ENCODE data around the gene TOM1. TPM values are rescaled to one million over a fixed set of nuclear protein-coding genes. Genes with fewer than 3 reads are reported as not detected.
A peak's percentile ranks its signal among the peaks of the same experiment; 100 is the strongest.

Gene TOM1
- total and polyA plus RNA-seq, 2 of the 13 experiments (the other 11 are each of a cell fraction or from before 2014, with no cell fraction given), result 30.8 to 87.3 TPM

DNA sequence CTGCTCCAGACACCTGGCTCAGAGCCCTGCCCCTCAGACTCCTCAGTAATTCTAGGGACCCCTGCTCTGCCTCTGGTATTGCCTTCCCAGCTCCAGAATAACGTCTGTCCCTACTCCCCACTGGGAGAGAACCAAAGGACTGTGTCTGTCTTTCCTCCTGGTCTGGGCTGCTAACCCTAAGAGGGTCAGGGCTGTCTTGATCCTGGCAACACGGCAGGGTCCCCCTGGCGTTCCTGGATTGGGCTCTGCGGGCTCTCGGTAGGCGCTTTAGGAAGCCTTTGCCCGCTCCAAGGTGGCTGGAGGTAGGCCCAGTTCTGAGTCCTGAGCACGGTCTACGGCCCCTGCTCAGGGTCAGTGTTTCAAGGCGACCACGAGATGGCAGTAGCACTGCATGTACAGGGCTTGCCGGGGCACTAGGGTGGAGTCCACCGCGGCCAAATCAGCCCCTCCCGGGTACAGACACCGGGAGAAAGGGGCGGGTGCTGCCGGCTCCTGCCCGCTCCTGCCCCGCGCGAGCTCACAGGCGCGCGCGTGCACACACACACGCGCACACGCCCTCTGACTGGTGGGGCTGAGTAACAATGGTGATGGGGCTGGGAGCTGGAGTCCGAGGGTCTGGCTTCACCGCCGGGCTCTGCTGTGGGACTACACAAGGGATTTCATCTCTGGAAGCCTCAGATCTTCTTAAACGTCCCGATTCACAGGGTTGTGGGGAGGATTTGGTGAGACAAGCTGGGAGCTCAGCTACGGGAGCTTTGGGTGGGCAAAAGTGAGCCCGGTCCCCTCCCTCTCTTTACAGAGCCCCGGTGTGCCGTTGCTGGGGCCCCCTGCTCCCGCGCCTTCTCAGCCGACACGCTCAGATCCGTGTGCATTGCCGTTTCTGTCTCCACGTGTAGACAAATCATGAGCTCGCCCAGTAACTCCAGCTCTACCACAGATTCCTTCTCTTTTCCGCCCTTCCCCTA is 51.1 kb downstream of the TOM1 start (continued):
- TF ChIP-seq ZNF556 (CRISPR knock-in tag; IDR thresholded peaks at IDR 0.05; ENCODE audit: borderline replicate concordance) (no peak; the same call in 1 of the 2 replicates), ZNF251 (CRISPR knock-in tag; IDR thresholded peaks at IDR 0.05) (no peak), ZNF10 (CRISPR knock-in tag; IDR thresholded peaks at IDR 0.05; ENCODE audit: borderline replicate concordance, low read depth) (no peak), RBAK (CRISPR knock-in tag; IDR thresholded peaks at IDR 0.05) (no peak), DMAP1 (CRISPR knock-in tag; IDR thresholded peaks at IDR 0.05) (no peak), SETDB1 (CRISPR knock-in tag; IDR thresholded peaks at IDR 0.05; ENCODE audit: borderline replicate concordance) (no peak), TRIM24 (CRISPR knock-in tag; IDR thresholded peaks at IDR 0.05) (no peak), TP53 (CRISPR knock-in tag; conservative IDR thresholded peaks at IDR 0.05) (no peak; the same call in 1 of the 2 replicates), ZNF263 (CRISPR knock-in tag; IDR thresholded peaks at IDR 0.05) (0 out of 2 replicates have a peak, but pooled peaks have one; percentile 15), ZNF790 (CRISPR knock-in tag; IDR thresholded peaks at IDR 0.05; ENCODE audit: borderline replicate concordance) (no peak), ELF3 (CRISPR knock-in tag; IDR thresholded peaks at IDR 0.05) (peak; percentile 58), NFATC3 (CRISPR knock-in tag; IDR thresholded peaks at IDR 0.05) (no peak), EZH2 (conservative IDR thresholded peaks at IDR 0.05; ENCODE audit: low read depth, low read length) (no peak), ZNF564 (CRISPR knock-in tag; IDR thresholded peaks at IDR 0.05) (0 out of 2 replicates have a peak, but pooled peaks have one; percentile 56), GFI1 (CRISPR knock-in tag; IDR thresholded peaks at IDR 0.05; ENCODE audit: borderline replicate concordance) (0 out of 2 replicates have a peak, but pooled peaks have one; percentile 71), NAIF1 (CRISPR knock-in tag; IDR thresholded peaks at IDR 0.05; ENCODE audit: borderline replicate concordance) (no peak)
- TF ChIP-seq, protein P1, sequence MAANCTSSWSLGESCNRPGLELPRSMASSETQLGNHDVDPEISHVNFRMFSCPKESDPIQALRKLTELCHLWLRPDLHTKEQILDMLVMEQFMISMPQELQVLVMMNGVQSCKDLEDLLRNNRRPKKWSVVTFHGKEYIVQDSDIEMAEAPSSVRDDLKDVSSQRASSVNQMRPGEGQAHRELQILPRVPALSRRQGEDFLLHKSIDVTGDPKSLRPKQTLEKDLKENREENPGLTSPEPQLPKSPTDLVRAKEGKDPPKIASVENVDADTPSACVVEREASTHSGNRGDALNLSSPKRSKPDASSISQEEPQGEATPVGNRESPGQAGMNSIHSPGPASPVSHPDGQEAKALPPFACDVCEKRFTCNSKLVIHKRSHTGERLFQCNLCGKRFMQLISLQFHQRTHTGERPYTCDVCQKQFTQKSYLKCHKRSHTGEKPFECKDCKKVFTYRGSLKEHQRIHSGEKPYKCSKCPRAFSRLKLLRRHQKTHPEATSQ (CRISPR knock-in tag; IDR thresholded peaks at IDR 0.05; ENCODE audit: borderline replicate concordance), result peak; percentile 31; the same call in 1 of the 2 replicates
- TF ChIP-seq, protein P2, sequence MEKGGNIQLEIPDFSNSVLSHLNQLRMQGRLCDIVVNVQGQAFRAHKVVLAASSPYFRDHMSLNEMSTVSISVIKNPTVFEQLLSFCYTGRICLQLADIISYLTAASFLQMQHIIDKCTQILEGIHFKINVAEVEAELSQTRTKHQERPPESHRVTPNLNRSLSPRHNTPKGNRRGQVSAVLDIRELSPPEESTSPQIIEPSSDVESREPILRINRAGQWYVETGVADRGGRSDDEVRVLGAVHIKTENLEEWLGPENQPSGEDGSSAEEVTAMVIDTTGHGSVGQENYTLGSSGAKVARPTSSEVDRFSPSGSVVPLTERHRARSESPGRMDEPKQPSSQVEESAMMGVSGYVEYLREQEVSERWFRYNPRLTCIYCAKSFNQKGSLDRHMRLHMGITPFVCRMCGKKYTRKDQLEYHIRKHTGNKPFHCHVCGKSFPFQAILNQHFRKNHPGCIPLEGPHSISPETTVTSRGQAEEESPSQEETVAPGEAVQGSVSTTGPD (CRISPR knock-in tag; IDR thresholded peaks at IDR 0.05), result no peak
- TF ChIP-seq, protein P3, sequence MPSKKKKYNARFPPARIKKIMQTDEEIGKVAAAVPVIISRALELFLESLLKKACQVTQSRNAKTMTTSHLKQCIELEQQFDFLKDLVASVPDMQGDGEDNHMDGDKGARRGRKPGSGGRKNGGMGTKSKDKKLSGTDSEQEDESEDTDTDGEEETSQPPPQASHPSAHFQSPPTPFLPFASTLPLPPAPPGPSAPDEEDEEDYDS (CRISPR knock-in tag; IDR thresholded peaks at IDR 0.05), result peak; percentile 41; the same call in 1 of the 2 replicates
- TF ChIP-seq, protein P4, sequence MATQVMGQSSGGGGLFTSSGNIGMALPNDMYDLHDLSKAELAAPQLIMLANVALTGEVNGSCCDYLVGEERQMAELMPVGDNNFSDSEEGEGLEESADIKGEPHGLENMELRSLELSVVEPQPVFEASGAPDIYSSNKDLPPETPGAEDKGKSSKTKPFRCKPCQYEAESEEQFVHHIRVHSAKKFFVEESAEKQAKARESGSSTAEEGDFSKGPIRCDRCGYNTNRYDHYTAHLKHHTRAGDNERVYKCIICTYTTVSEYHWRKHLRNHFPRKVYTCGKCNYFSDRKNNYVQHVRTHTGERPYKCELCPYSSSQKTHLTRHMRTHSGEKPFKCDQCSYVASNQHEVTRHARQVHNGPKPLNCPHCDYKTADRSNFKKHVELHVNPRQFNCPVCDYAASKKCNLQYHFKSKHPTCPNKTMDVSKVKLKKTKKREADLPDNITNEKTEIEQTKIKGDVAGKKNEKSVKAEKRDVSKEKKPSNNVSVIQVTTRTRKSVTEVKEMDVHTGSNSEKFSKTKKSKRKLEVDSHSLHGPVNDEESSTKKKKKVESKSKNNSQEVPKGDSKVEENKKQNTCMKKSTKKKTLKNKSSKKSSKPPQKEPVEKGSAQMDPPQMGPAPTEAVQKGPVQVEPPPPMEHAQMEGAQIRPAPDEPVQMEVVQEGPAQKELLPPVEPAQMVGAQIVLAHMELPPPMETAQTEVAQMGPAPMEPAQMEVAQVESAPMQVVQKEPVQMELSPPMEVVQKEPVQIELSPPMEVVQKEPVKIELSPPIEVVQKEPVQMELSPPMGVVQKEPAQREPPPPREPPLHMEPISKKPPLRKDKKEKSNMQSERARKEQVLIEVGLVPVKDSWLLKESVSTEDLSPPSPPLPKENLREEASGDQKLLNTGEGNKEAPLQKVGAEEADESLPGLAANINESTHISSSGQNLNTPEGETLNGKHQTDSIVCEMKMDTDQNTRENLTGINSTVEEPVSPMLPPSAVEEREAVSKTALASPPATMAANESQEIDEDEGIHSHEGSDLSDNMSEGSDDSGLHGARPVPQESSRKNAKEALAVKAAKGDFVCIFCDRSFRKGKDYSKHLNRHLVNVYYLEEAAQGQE (IDR thresholded peaks at IDR 0.05; ENCODE audit: borderline replicate concordance in 1 of 2, low read depth in 1 of 2, low read length in 2 of 2), result no peak
